ENCODE measurements around the gene RASGRF2. TPM values are rescaled to one million over a fixed set of nuclear protein-coding genes. Genes with fewer than 3 reads are reported as not detected.
A peak's percentile ranks its signal among the peaks of the same experiment; 100 is the strongest.

RASGRF2 gene
- total and polyA plus RNA-seq, 11 donors, result 3.6 to 16.6 (median 6.3) TPM

DNA sequence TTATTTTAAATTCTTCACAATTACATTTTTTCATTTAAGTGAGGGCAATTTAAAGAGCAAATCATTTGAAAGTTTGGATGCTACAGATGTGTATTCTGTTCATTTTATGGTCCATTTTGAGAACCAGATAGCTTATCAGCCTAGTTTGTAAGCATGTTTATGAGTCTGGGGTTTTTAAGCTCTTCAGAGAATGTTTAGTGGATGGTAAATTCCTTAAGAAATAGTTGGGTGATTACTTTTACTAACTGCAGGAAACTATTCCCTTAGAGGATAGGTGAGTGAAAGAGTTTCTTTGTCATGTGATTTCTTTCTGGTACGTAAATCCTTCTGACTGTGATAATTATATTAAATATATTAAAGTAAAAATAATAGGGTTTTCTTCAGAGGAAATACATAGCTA, 17.6 kb downstream of the RASGRF2 start:
- Histone ChIP-seq H3K4me1 (peaks cover 0 to 51% (median 10%) of the 10 kb centered on the region in 12 donors), H3K4me3 (no peak overlapping the region), H3K27me3 (no peaks in the 10 kb centered on the region), H3K27ac (peak overlapping the region in 10 of 12 donors; percentile 22 to 83 (median 56)), H3K36me3 (no peaks in the 10 kb centered on the region), H3K9me3 (no peaks in the 10 kb centered on the region)
- ATAC-seq (no peak), DNase-seq (no peak)
- intact Hi-C loops (cut with DNase I), result no loop called here
- TF ChIP-seq, protein P1, sequence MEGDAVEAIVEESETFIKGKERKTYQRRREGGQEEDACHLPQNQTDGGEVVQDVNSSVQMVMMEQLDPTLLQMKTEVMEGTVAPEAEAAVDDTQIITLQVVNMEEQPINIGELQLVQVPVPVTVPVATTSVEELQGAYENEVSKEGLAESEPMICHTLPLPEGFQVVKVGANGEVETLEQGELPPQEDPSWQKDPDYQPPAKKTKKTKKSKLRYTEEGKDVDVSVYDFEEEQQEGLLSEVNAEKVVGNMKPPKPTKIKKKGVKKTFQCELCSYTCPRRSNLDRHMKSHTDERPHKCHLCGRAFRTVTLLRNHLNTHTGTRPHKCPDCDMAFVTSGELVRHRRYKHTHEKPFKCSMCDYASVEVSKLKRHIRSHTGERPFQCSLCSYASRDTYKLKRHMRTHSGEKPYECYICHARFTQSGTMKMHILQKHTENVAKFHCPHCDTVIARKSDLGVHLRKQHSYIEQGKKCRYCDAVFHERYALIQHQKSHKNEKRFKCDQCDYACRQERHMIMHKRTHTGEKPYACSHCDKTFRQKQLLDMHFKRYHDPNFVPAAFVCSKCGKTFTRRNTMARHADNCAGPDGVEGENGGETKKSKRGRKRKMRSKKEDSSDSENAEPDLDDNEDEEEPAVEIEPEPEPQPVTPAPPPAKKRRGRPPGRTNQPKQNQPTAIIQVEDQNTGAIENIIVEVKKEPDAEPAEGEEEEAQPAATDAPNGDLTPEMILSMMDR (IDR thresholded peaks at IDR 0.05), result no peak
- no peak for TF ChIP-seq POLR2A (IDR thresholded peaks at IDR 0.05)
- WGBS, 4 donors, result 68 to 76% (median 69%) methylated on average over 1 of the region's 1 CpG

DNA sequence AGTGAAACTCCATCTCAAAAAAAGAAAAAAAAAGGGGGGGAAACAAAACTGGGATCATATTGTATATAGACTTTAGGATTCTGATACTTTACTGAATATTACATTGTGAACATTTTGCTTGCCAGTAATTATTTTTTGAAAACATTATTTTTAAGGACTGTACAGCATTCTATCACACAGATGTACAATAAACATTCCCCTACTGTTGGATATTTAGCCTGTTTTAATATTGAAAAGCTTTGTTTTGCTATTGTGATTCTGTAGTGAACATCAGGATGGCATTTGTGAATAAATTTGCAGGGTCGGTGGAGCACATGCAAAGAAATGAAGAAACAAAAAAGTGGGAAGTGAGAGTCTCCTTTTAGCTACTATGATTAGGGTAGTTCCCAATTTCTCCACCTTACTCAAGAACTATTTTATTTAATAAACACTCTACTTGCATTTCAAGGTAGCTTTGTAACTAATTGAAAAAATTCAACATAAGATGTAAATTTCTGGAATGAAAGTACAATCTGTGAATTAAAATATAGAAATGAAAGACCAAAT, 18.7 kb downstream of the RASGRF2 start:
- Histone ChIP-seq H3K4me1 (peaks cover 0 to 46% (median 10%) of the 10 kb centered on the region in 12 donors), H3K27ac (peak overlapping the region in 3 of 12 donors; percentile 25 to 83 (median 73))
- 70 to 78% (median 74%) methylated on average over 1 of the region's 1 CpG for WGBS, 4 donors

DNA sequence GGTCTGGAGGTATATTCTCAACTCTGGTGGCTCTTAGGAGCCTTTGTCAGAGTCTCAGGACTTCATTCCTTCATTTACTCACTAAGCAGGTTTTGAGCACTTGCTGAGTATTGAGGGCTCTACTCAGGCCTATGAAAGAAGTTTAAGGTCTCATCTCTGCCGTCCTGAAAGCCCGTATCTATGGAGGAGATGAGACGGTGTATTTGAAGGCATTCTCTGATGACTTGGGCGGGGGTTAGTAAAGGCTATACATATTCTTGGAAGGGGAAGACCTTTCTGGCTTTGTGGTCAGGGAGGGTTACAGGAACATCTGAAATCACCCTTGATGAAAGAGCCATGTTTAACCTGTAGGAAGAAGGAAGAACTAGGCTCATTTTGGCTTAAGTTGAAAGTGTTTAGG, 21.9 kb downstream of the RASGRF2 start:
- 46 to 83% (median 70%) methylated on average over 4 of the region's 4 CpGs for WGBS, 4 donors
- TF ChIP-seq POLR2A (IDR thresholded peaks at IDR 0.05), result no peak
- Histone ChIP-seq H3K9me3 (no peaks in the 10 kb centered on the region), H3K27ac (peak overlapping the region in 1 of 12 donors; percentile 17), H3K36me3 (no peaks in the 10 kb centered on the region), H3K4me3 (no peak overlapping the region), H3K4me1 (peaks cover 0 to 38% (median 6%) of the 10 kb centered on the region in 12 donors), H3K27me3 (no peaks in the 10 kb centered on the region)
- ATAC-seq (no peak), DNase-seq (no peak)
- intact Hi-C loops (cut with DNase I), result no loop called here

More for the DNA sequence above, 18.7 kb downstream of the RASGRF2 start:
- TF ChIP-seq, protein P1 (IDR thresholded peaks at IDR 0.05), result no peak
- TF ChIP-seq POLR2A (IDR thresholded peaks at IDR 0.05), result no peak
- Histone ChIP-seq H3K36me3 (no peaks in the 10 kb centered on the region), H3K9me3 (no peaks in the 10 kb centered on the region), H3K27me3 (no peaks in the 10 kb centered on the region), H3K4me3 (no peak overlapping the region)
- intact Hi-C loops (cut with DNase I), result no loop called here
- no peak for DNase-seq
- ATAC-seq, result no peak

DNA sequence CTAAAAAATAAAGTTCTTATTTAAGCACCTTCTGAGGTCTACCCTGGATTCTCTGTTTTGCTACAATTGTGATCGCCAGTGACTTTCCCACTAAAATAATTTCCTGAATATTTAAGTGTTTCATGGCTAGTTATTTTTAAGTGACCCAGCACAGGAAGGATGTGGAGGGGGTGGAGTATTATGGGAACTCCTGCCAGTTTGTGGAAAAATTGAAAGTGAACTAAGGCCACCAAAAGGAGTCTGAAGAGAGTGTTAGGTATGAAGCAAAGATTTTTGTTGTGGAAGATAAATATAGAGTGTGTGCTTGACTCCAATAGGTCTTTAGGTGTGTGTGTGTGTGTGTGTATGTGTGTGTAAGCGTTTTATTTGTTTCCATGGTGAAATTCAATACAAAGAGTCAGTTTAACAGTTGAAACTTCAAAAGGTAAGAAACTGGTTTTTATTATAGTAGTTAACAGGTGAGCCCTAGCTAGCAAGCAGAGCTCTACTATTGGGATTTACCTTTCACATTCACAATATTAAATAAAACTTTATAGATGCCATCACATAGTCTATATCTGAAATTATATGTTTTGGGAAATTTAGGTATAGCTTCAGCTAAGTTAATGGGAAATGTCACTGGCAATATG, 25.6 kb downstream of the RASGRF2 start:
- intact Hi-C loops (cut with DNase I), result no loop called here
- Histone ChIP-seq H3K4me1 (peaks cover 0 to 38% (median 7%) of the 10 kb centered on the region in 12 donors), H3K27ac (peak overlapping the region; percentile 26 to 84 (median 65)), H3K9me3 (no peaks in the 10 kb centered on the region), H3K4me3 (peak overlapping the region in 9 of 12 donors; percentile 3 to 34 (median 29)), H3K36me3 (no peaks in the 10 kb centered on the region), H3K27me3 (no peaks in the 10 kb centered on the region)
- DNase-seq, result peak in 1 of 5 donors; percentile 37
- ATAC-seq, result peak; percentile 37 to 87 (median 70)
- WGBS, 4 donors, result 44 to 52% (median 50%) methylated on average over 2 of the region's 2 CpGs
- peak in 1 of 2 donors; percentile 9 for TF ChIP-seq POLR2A (IDR thresholded peaks at IDR 0.05)
- TF ChIP-seq, protein P1 (IDR thresholded peaks at IDR 0.05), result no peak
